Smooth muscle cell (in vitro differentiated cells): ENCODE results near the gene PECR. TPM values are rescaled to one million over a fixed set of nuclear protein-coding genes. Genes with fewer than 3 reads are reported as not detected.
A peak's percentile ranks its signal among the peaks of the same experiment; 100 is the strongest.

Experiments used
- DNase-seq: peaks from one replicate; lab custom pipeline; 2025; ENCODE audit not compliant: unreplicated experiment; lab: John Stamatoyannopoulos, UW
- H2AFZ ChIP-seq: fragments of 200-600 bp; sonication (generic); 2 replicates; pipeline ENCODE4 v1.6.0; 2016; ENCODE audit warnings: antibody characterized with exemption, low read depth, mild to moderate bottlenecking
- H3F3A ChIP-seq: fragments of 200-600 bp; sonication (generic); 2 replicates; pipeline ENCODE4 v1.6.0; 2017; ENCODE audit warnings: antibody characterized with exemption, low read depth
- H3K27ac ChIP-seq: fragments of 200-600 bp; sonication (generic); 2 replicates; pipeline ENCODE4 v1.5.1; 2016; ENCODE audit warnings: low read depth, mild to moderate bottlenecking
- H3K27me3 ChIP-seq: fragments of 200-600 bp; sonication (generic); 2 replicates; pipeline ENCODE4 v1.6.1; 2016; ENCODE audit warnings: low read depth, mild to moderate bottlenecking
- H3K36me3 ChIP-seq: fragments of 200-600 bp; sonication (generic); 2 replicates; pipeline ENCODE4 v1.5.1; 2016; ENCODE audit warnings: low read depth
- H3K4me1 ChIP-seq: fragments of 200-600 bp; sonication (generic); 2 replicates; pipeline ENCODE4 v1.5.1; 2016; ENCODE audit warnings: low read depth
- H3K4me2 ChIP-seq: fragments of 200-600 bp; sonication (generic); 2 replicates; pipeline ENCODE4 v1.6.0; 2016; ENCODE audit warnings: mild to moderate bottlenecking
- H3K4me3 ChIP-seq: fragments of 200-600 bp; sonication (generic); 2 replicates; pipeline ENCODE4 v1.5.1; 2016; ENCODE audit warnings: mild to moderate bottlenecking
- H3K79me2 ChIP-seq: fragments of 200-600 bp; sonication (generic); 2 replicates; pipeline ENCODE4 v1.6.0; 2016; ENCODE audit warnings: low read depth, mild to moderate bottlenecking
- H3K9ac ChIP-seq: fragments of 200-600 bp; sonication (generic); 2 replicates; pipeline ENCODE4 v1.6.0; 2016; ENCODE audit warnings: low read depth
- H3K9me3 ChIP-seq: fragments of 200-600 bp; sonication (generic); replicated peaks from 2 replicates; pipeline ENCODE4 v1.5.1; 2016; ENCODE audit warnings: low read depth
- H4K20me1 ChIP-seq: fragments of 200-600 bp; sonication (generic); 2 replicates; pipeline ENCODE4 v1.6.0; 2016; ENCODE audit warnings: low read depth
- CTCF ChIP-seq: fragments of 200-600 bp; sonication (generic); IDR thresholded peaks from 2 replicates; pipeline ENCODE4 v1.5.1; 2017; ENCODE audit warnings: borderline replicate concordance, mild to moderate bottlenecking, antibody characterized with exemption; ENCODE audit not compliant: insufficient read depth, poor library complexity, severe bottlenecking
- WGBS: methylation state at CpG from one replicate; pipeline ENCODE4 v1.1.7; 2016; ENCODE audit warnings: low lambda C conversion rate; 5-methylcytosine and 5-hydroxymethylcytosine counted together
- polyA plus RNA-seq: library from polyadenylated mRNA; unstranded; fragments of >200 nt; fragmentation: Nextera tagmentation; extraction: Ambion mirVana; gene quantifications from 2 replicates; pipeline ENCODE4 v1.2.1, GENCODE V29; 2016
- total RNA-seq: library from RNA; depleted of rRNA; stranded (reverse); fragments of >200 nt; gene quantifications from 2 replicates; pipeline ENCODE4 v1.2.3, GENCODE V29; 2014

PECR gene
- total and polyA plus RNA-seq, 2 experiments from 2014 or later, result 4.8 to 10.0 TPM

DNA sequence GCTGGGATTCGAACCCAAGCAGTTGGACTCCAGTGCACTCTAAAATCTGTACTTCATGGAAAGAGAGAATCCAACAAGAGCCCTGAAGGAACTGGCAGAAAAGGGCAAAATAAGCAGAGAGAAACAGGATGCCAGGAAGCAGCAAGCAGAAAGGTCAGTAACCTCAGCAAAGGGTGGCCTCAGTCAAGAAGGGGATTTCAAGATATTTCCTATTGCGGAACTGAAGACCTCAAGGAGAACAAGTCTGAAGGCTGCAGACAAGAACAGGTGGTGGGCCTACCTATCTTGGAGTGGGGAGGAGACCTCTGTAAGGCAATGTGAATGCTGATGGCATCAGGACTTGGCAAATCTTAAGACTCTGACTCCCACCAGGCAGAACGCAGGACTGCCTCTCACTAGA is 48.2 kb downstream of the PECR start:
- Histone ChIP-seq H3K27ac (no peak overlapping the region), H3K27me3 (no peaks in the 10 kb centered on the region), H3K9ac (no peak overlapping the region), H3F3A (no peaks in the 10 kb centered on the region), H3K36me3 (no peaks in the 10 kb centered on the region), H3K4me2 (no peak overlapping the region), H3K79me2 (no peaks in the 10 kb centered on the region), H3K4me1 (no peaks in the 10 kb centered on the region), H3K4me3 (no peak overlapping the region), H3K9me3 (no peaks in the 10 kb centered on the region), H4K20me1 (no peaks in the 10 kb centered on the region), H2AFZ (no peak overlapping the region)
- no peak for DNase-seq
- WGBS, result 100% methylated on average over 3 of the region's 3 CpGs
- TF ChIP-seq CTCF, result no peak

DNA sequence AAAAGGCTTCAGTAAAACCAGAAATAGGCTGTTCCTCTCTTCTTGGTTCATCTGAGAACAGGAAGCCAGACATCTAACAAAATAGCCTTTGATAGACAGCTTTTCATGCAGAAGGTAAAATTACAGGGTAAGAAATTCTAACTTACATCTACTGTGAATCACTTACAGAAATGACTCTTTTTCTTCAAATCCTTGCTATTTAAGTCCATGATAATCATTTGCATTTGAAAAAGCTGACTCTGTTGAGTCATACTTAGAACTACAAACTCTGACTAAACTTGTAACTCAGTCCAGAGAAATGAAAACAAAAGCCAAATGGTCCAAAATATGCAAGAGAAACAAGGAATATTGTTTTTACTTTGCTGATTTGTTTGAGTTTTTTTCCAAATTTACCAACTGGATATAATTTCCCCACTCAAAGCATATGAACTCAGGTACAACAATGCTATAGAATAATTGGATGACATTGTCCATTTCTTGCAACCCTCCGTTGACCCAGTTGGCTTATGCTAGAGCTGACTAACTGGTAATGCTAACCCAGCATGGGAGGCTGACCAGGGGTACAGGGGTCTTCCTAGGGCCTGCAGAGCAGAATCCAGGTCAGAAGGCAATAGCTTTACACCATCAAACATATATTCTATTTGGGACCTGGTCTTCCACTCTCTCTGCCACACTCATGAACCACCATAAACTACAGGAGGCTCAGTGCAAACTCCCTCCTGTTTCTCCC is 49.5 kb downstream of the PECR start:
- Histone ChIP-seq H3K4me2 (peak overlapping the region; percentile 55), H3K27ac (peak overlapping the region; percentile 45), H3K4me1 (no peaks in the 10 kb centered on the region), H4K20me1 (no peaks in the 10 kb centered on the region), H3K9ac (no peak overlapping the region), H3K9me3 (no peaks in the 10 kb centered on the region), H3K4me3 (no peak overlapping the region), H3K36me3 (no peaks in the 10 kb centered on the region), H2AFZ (no peak overlapping the region), H3K79me2 (no peaks in the 10 kb centered on the region), H3F3A (no peaks in the 10 kb centered on the region), H3K27me3 (no peaks in the 10 kb centered on the region)
- DNase-seq, result no peak
- no peak for TF ChIP-seq CTCF
- 100% methylated on average over 1 of the region's 1 CpG for WGBS

DNA sequence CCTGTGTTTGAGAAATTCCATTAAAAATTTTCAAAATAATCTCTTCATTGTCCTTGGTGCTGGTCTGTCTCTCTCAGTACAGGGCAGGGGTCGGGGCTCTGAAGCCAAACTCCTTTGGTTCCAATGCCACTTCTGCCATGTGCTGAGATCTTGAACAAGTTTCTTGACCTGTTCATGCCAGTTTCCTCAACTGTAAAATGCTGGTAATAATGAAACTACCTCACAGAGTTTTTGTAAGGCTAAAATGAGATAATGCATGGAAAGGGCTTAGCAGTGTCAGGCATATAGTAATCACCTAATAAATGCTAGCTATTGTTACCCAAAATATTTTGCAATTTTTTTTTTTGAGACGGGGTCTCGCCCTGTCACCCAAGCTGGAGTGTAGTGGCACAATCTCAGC is 51.4 kb downstream of the PECR start:
- DNase-seq, result no peak
- WGBS, result 100% methylated on average over 3 of the region's 3 CpGs
- no peaks in the 10 kb centered on the region for H3K27me3 ChIP-seq
- no peak for TF ChIP-seq CTCF
- no peak overlapping the region for H3K9ac ChIP-seq
- H2AFZ ChIP-seq, result no peak overlapping the region
- H3K27ac ChIP-seq, result no peak overlapping the region
- H3K4me2 ChIP-seq, result no peak overlapping the region
- no peaks in the 10 kb centered on the region for H3K9me3 ChIP-seq
- no peaks in the 10 kb centered on the region for H4K20me1 ChIP-seq
- H3K79me2 ChIP-seq, result no peaks in the 10 kb centered on the region
- H3K4me3 ChIP-seq, result no peak overlapping the region
- H3F3A ChIP-seq, result no peaks in the 10 kb centered on the region
- no peaks in the 10 kb centered on the region for H3K4me1 ChIP-seq
- H3K36me3 ChIP-seq, result no peaks in the 10 kb centered on the region

DNA sequence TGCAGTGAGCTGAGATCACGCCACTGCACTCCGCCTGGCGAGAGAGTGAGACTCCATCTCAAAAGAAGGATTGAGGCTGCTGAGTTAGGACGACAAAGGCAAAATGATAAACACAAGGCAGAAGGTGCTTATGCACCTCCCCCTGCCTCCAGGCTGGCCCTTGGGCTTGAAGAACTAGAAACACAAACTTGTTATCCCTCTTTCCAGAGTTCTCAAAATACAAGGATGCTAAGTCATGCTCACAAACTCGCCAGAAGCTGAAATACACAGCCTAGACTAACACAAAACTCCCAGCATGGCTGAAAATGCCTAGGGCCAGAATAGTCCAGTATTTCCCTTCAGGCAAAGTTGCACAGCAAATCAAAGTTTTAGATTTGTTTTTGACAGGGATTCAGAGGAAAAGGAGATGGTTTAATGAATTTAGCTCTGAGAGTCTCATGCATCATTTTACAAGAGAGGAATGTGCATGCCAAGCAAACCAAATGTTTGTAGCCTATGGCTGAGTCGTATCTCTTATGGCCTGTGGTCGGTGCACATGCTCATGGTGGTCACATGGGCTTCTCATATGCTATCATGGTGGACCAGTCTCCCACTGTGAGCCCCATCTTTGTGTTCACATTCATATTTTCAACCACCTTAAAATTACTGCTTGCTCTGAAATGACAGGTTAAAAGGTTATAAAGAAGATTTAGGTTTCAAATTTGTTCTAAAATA is 52.0 kb downstream of the PECR start:
- Histone ChIP-seq H3F3A (no peaks in the 10 kb centered on the region), H4K20me1 (no peaks in the 10 kb centered on the region), H3K9ac (no peak overlapping the region), H3K9me3 (no peaks in the 10 kb centered on the region), H3K36me3 (no peaks in the 10 kb centered on the region), H2AFZ (no peak overlapping the region), H3K27ac (no peak overlapping the region), H3K4me2 (no peak overlapping the region), H3K4me3 (no peak overlapping the region), H3K4me1 (no peaks in the 10 kb centered on the region), H3K27me3 (no peaks in the 10 kb centered on the region), H3K79me2 (no peaks in the 10 kb centered on the region)
- WGBS, result 80% methylated on average over 7 of the region's 7 CpGs
- no peak for TF ChIP-seq CTCF
- DNase-seq, result no peak
